GM23248 (cell line): ENCODE data around the gene SARDH. TPM values are rescaled to one million over a fixed set of nuclear protein-coding genes. Genes with fewer than 3 reads are reported as not detected.

Experiments
- DNase-seq: peaks from one replicate; pipeline ENCODE4 v3.0.0-alpha.2; 2015
- H2AFZ ChIP-seq: fragments of 200-600 bp; sonication (generic); 2 replicates; pipeline ENCODE4 v1.6.1; 2016; ENCODE audit warnings: antibody characterized with exemption
- H3F3A ChIP-seq: fragments of 200-600 bp; sonication (generic); 2 replicates; pipeline ENCODE4 v1.6.1; 2016; ENCODE audit warnings: mild to moderate bottlenecking, antibody characterized with exemption, mixed run types; ENCODE audit not compliant: insufficient read depth
- H3K27ac ChIP-seq: fragments of 200-600 bp; sonication (generic); 2 replicates; pipeline ENCODE4 v1.5.1; 2016; ENCODE audit warnings: mild to moderate bottlenecking
- H3K27me3 ChIP-seq: fragments of 200-600 bp; sonication (generic); replicated peaks from 2 replicates; pipeline ENCODE4 v1.6.1; 2016; ENCODE audit warnings: mild to moderate bottlenecking; ENCODE audit not compliant: insufficient read depth
- H3K36me3 ChIP-seq: fragments of 200-600 bp; sonication (generic); 2 replicates; pipeline ENCODE4 v1.6.1; 2016; ENCODE audit warnings: low read depth, mild to moderate bottlenecking
- H3K4me1 ChIP-seq: fragments of 200-600 bp; sonication (generic); 2 replicates; pipeline ENCODE4 v1.6.1; 2016; ENCODE audit warnings: mild to moderate bottlenecking; ENCODE audit not compliant: insufficient read depth
- H3K4me2 ChIP-seq: fragments of 200-600 bp; sonication (generic); one replicate; pipeline ENCODE4 v1.6.1; 2016; ENCODE audit warnings: mild to moderate bottlenecking; ENCODE audit not compliant: unreplicated experiment
- H3K4me3 ChIP-seq: fragments of 200-600 bp; sonication (generic); 2 replicates; pipeline ENCODE4 v1.5.1; 2016; ENCODE audit warnings: mild to moderate bottlenecking
- H3K79me2 ChIP-seq: fragments of 200-600 bp; sonication (generic); 2 replicates; pipeline ENCODE4 v1.6.1; 2016; ENCODE audit warnings: mild to moderate bottlenecking; ENCODE audit not compliant: insufficient read depth
- H3K9ac ChIP-seq: fragments of 200-600 bp; sonication (generic); 2 replicates; pipeline ENCODE4 v1.6.1; 2016; ENCODE audit warnings: mild to moderate bottlenecking
- H3K9me2 ChIP-seq: fragments of 200-600 bp; sonication (generic); 2 replicates; pipeline ENCODE4 v1.6.1; 2016; ENCODE audit warnings: mixed run types, mild to moderate bottlenecking, moderate library complexity; ENCODE audit not compliant: insufficient read depth
- H3K9me3 ChIP-seq: fragments of 200-600 bp; sonication (generic); one replicate; pipeline ENCODE4 v1.6.1; 2017; ENCODE audit warnings: low read depth
- H4K20me1 ChIP-seq: fragments of 200-600 bp; sonication (generic); 2 replicates; pipeline ENCODE4 v1.6.0; 2016; ENCODE audit not compliant: insufficient read depth
- EZH2 ChIP-seq: fragments of 200-600 bp; sonication (generic); IDR thresholded peaks from 2 replicates; pipeline ENCODE4 v1.6.1; 2018; ENCODE audit warnings: antibody characterized with exemption, mild to moderate bottlenecking; ENCODE audit not compliant: insufficient read depth, poor library complexity, severe bottlenecking
- EZH2phosphoT487 ChIP-seq: fragments of 200-600 bp; sonication (generic); IDR thresholded peaks from 2 replicates; pipeline ENCODE4 v1.6.1; 2018; ENCODE audit warnings: antibody characterized with exemption, moderate library complexity, mild to moderate bottlenecking, low read depth; ENCODE audit not compliant: insufficient read depth
- WGBS, 2 experiments: methylation state at CpG; one replicate each; pipeline ENCODE4 v1.1.6; 2015 to 2017; ENCODE audit warnings: low lambda C conversion rate in 2 of 2, low coverage in 1 of 2; ENCODE audit errors: missing lambda C conversion rate in 2 of 2; 5-methylcytosine and 5-hydroxymethylcytosine counted together
- in situ Hi-C: fragments of 300-500 bp; cut with MboI; formaldehyde crosslinking; loops from 2 replicates; pipeline ENCODE4 v1.15.0; 2020
- polyA plus RNA-seq: library from polyadenylated mRNA; unstranded; fragments of >200 nt; fragmentation: Nextera tagmentation; extraction: Ambion mirVana; gene quantifications from 2 replicates; pipeline ENCODE4 v1.2.1, GENCODE V29; 2016
- total RNA-seq: library from RNA; depleted of rRNA; stranded (reverse); fragments of >200 nt; shearing (Covaris generic); gene quantifications from 2 replicates; pipeline ENCODE4 v1.2.3, GENCODE V29; 2014

SARDH gene
- total and polyA plus RNA-seq, 2 experiments from 2014 or later, result 0.16 to 2.4 TPM

DNA sequence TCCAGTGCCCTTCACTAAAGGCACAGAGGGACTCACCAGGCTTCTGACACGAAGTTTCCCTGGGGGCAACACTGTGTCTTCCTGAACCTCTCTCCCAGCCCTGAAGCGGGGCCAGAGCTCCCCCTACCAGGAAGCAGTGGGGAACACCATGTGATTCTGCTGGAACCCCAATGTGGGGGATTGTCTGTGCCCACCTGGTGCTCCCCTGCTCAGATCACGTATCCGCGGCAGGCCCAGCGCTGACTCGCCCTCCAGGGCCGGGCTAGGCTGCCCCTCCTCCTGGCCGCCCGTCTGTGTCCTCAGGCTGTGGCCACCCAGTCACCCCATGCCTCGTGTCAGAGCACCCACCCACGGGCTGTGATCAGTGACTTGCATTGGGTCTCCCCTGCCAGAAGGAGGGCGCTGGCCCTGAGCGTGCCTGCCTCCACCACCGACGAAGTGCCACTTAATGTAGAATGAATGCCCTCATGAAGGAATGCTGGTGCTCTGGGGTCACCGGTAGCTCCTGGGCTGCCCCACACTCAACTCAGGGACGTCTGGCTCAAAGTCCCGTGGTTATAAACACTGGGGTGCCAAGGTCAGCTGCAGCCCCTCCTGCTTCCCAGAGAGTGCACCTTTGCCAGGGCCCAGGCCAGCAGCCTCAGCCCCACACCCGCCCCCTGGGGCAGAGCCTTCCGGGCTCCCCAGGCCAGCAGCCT, 22.1 kb downstream of the SARDH start:
- H3K9ac ChIP-seq, result no peak overlapping the region
- no peaks in the 10 kb centered on the region for H4K20me1 ChIP-seq
- H3K4me2 ChIP-seq, result no peak overlapping the region
- no peak overlapping the region for H3K4me3 ChIP-seq
- in situ Hi-C loops, result no loop called here
- H3K27me3 ChIP-seq, result peaks cover 3% of the 10 kb centered on the region; the same call in 1 of the 2 replicates
- H3K9me3 ChIP-seq, result no peaks in the 10 kb centered on the region
- no peak for DNase-seq
- no peaks in the 10 kb centered on the region for H3K36me3 ChIP-seq
- H3K27ac ChIP-seq, result no peak overlapping the region
- 58 to 59% methylated on average over 20 to 21 of the region's 21 CpGs for WGBS, 2 experiments
- H2AFZ ChIP-seq, result no peak overlapping the region
- no peaks in the 10 kb centered on the region for H3K79me2 ChIP-seq
- H3K9me2 ChIP-seq, result no peaks in the 10 kb centered on the region
- H3K4me1 ChIP-seq, result no peaks in the 10 kb centered on the region
- TF ChIP-seq EZH2 (no peak), EZH2phosphoT487 (no peak)
- H3F3A ChIP-seq, result no peaks in the 10 kb centered on the region

GRCh38 chr9:133715295-133715865, 22.8 kb downstream of the SARDH start:
- TF ChIP-seq EZH2 (no peak), EZH2phosphoT487 (no peak)
- H3K36me3 ChIP-seq, result no peaks in the 10 kb centered on the region
- no peaks in the 10 kb centered on the region for H3K79me2 ChIP-seq
- no peak overlapping the region for H3K27ac ChIP-seq
- H4K20me1 ChIP-seq, result no peaks in the 10 kb centered on the region
- in situ Hi-C loops, result no loop called here
- DNase-seq, result no peak
- H3K27me3 ChIP-seq, result peaks cover 3% of the 10 kb centered on the region; the same call in 1 of the 2 replicates
- 73 to 74% methylated on average over 22 to 23 of the region's 23 CpGs for WGBS, 2 experiments
- no peak overlapping the region for H3K9ac ChIP-seq
- H3K9me3 ChIP-seq, result no peaks in the 10 kb centered on the region
- no peaks in the 10 kb centered on the region for H3K4me1 ChIP-seq
- no peaks in the 10 kb centered on the region for H3F3A ChIP-seq
- no peak overlapping the region for H2AFZ ChIP-seq
- no peak overlapping the region for H3K4me3 ChIP-seq
- no peaks in the 10 kb centered on the region for H3K9me2 ChIP-seq
- no peak overlapping the region for H3K4me2 ChIP-seq

GRCh38 chr9:133714606-133715294, 23.4 kb downstream of the SARDH start:
- Histone ChIP-seq H3K4me2 (no peak overlapping the region), H3K79me2 (no peaks in the 10 kb centered on the region), H3K27me3 (0 out of 2 replicates have a peak, but pooled peaks cover 3% of the 10 kb centered on the region), H3F3A (no peaks in the 10 kb centered on the region), H3K4me1 (no peaks in the 10 kb centered on the region), H3K9me2 (no peaks in the 10 kb centered on the region), H3K9ac (no peak overlapping the region), H4K20me1 (no peaks in the 10 kb centered on the region), H2AFZ (no peak overlapping the region), H3K9me3 (no peaks in the 10 kb centered on the region), H3K36me3 (no peaks in the 10 kb centered on the region), H3K27ac (no peak overlapping the region), H3K4me3 (no peak overlapping the region)
- 69 to 77% methylated on average over 15 of the region's 15 CpGs for WGBS, 2 experiments
- in situ Hi-C loops, result no loop called here
- DNase-seq, result no peak
- TF ChIP-seq EZH2, result no peak

GRCh38 chr9:133713960-133714495, 24.1 kb downstream of the SARDH start:
- Histone ChIP-seq H3K9me2 (no peaks in the 10 kb centered on the region), H3K4me3 (no peak overlapping the region), H3K4me2 (no peak overlapping the region), H2AFZ (no peak overlapping the region), H3F3A (no peaks in the 10 kb centered on the region), H3K27me3 (0 out of 2 replicates have a peak, but pooled peaks cover 3% of the 10 kb centered on the region), H3K9me3 (no peaks in the 10 kb centered on the region), H3K79me2 (no peaks in the 10 kb centered on the region), H3K27ac (no peak overlapping the region), H3K4me1 (no peaks in the 10 kb centered on the region), H3K9ac (no peak overlapping the region), H4K20me1 (no peaks in the 10 kb centered on the region), H3K36me3 (no peaks in the 10 kb centered on the region)
- WGBS, 2 experiments, result 80 to 88% methylated on average over 16 to 18 of the region's 18 CpGs
- DNase-seq, result no peak
- in situ Hi-C loops, result no loop called here
- no peak for TF ChIP-seq EZH2
- TF ChIP-seq EZH2phosphoT487, result no peak
